ENCODE data around the gene CLCN1.

CLCN1 gene

DNA sequence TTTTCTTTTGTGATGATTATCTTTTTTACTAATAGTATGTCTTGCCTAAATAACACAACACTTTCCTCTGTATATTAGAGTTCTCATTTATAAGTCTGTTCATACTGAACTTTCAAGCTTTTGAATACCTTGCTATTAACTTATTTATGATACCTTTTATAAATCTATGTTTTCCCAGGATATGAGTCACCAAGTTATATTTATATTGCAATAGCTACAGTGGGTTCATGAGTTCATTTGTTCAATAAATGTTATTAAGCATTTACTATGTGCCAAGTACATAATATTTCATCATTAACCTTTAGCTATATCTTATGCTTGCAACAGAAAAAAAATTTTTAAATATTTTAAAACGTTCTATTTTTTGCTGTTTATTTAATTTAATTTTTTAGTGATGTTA, 18.3 kb downstream of the CLCN1 start:
- no peak for DNase-seq (ENCODE audit: low read depth in 2 of 2)

- DNase-seq (ENCODE audit: low read depth in 2 of 2) = no peak
These were observed 21.3 kb downstream of the CLCN1 start for GRCh38 chr7:143337216-143337615.

- no peak for DNase-seq (ENCODE audit: low read depth in 2 of 2)
These were observed 25.9 kb downstream of the CLCN1 start for GRCh38 chr7:143341842-143342241.

- DNase-seq (ENCODE audit: low read depth in 2 of 2) = no peak
These were observed 27.7 kb downstream of the CLCN1 start for GRCh38 chr7:143343596-143343995.

GRCh38 chr7:143345428-143345900, 29.6 kb downstream of the CLCN1 start:
- peak; percentile 47 to 66 for DNase-seq (ENCODE audit: low read depth in 2 of 2)

GRCh38 chr7:143346018-143346417, 30.1 kb downstream of the CLCN1 start:
- DNase-seq (ENCODE audit: low read depth in 2 of 2) = no peak

GRCh38 chr7:143347950-143348349, 32.0 kb downstream of the CLCN1 start:
- no peak for DNase-seq (ENCODE audit: low read depth in 2 of 2)

DNA sequence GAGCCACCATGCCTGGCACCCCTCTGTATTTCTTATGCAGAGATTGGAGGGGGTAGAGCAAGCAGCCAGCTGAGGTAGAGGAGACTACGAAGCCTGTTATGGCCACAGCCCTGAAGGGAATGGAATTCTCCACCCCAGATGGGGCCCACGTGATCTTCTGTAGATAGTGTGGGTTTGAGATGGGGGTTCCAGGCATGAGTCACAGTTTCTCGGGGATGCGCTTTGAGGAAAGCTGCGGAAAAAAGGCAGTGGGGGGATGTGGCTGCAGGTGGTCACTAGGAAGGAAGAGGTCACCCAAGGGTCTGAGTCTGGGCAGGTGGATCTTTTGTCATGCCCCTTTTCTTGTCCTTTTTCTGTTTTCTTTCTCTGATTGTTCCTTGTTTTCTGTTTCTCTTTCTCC, 35.1 kb downstream of the CLCN1 start:
- no peak for DNase-seq (ENCODE audit: low read depth in 2 of 2)

GRCh38 chr7:143351574-143351973, 35.7 kb downstream of the CLCN1 start:
- no peak for DNase-seq (ENCODE audit: low read depth in 2 of 2)

DNA sequence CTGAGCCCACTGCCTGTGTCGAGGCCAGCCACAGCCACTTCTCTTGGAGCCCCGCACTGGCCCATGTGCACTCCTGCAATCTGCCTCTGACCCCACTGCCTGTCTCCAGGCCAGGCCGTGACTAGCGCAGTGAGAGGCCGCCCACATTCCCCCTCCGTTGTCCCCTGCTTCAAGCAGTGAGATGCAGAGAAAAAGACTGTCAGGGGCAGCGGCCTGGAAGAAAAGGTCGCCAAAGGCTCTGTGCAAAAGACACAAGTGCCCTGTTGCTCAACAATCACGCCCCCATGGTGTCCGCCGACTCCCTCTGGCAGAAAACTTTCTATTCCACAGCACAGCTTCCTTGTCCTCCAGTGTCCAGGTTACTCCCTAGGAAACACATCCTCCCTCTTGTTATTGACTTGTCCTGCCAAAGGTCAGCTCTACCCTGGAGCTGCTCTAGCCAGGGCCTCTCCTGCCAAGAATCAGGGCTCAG, 36.7 kb downstream of the CLCN1 start:
- DNase-seq (ENCODE audit: low read depth in 2 of 2) = no peak

DNA sequence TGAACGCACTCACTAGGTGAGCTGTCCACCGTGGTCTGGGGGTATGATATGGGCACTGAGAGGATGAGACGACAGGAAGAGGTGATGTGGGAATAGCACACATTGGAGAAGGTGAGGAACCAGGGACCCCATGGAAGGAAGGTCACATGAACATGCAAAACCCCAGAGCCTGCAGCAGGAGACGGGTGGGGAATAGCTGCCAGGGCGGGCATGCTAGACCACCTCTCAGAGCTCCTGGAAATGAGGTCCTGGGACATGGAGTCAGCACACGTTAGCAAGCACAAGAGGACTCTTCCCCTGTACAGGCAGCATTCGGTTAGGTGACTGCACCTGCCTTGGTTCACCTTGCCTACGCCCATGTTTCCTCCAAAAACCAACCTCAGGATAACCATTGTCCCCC, 38.5 kb downstream of the CLCN1 start:
- DNase-seq (ENCODE audit: low read depth in 2 of 2) = no peak

DNA sequence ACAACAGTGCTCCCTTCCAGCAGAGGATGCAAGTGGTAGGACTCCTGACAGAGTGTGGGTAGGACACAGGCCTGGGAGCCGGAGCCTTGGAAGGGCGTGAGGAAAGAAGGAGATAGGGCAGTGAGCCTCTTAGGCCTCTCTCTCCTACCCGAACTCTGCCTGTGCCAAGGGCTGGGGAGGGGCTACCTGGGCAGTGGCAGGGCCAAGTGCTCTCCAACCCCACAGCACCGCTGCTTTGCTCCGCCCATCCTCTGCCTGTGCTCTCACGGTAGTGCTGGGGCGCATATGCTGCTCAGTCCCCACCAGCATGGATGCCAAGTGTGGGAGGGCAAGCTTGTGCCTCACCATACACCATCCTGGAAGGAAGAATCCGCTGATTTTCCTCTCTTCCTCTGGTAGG, 39.1 kb downstream of the CLCN1 start:
- no peak for DNase-seq (ENCODE audit: low read depth in 2 of 2)

DNA sequence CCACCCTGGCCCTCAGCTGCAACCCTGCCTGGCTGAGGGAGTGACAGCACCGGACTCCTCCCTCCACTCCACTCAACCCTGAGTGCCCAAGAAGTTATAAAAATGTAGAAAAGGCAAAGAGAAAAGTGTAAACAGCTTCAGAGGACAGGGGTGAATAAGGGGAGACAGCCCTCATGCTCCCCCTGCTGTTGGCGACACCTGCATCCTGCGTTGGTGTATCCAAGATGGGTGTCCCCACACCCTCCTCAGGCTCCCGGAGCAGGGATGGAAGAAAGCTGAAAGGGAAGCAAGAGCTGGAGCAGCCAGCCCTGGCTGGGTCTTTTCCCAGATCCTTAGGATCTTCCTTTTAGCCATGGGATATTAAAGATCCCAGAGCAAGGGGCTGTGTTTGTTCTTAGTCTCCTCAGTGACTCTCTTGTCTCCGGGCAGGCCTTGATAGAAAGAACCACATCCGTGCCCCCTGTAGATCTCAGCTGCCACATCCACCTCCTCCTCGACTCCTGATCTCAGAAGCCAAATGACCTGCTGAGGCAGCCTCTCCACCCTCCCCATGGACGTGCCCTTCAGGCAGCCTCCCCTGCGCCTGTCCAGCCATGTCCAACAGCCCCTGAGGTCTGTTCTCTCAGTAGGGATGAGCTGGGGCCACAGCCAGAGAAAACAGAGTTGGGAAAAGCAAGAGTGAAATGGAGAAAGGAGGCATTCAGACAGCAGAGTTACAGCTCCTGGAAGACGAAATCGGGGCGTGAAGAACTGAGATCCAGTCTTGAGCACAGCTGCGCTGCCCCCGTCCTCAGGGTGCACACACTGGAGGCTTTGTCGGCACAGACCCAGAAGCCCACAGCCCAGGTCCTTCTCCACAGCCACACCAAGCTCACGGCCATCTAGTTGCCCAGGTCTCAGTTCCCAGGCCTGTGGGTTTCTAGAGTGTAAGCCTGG, 39.8 kb downstream of the CLCN1 start:
- no peak for DNase-seq (ENCODE audit: low read depth in 2 of 2)

GRCh38 chr7:143356414-143357050, 40.6 kb downstream of the CLCN1 start:
- DNase-seq (ENCODE audit: low read depth in 2 of 2) = no peak

- no peak for DNase-seq (ENCODE audit: low read depth in 2 of 2)
These were observed 42.7 kb downstream of the CLCN1 start for GRCh38 chr7:143358626-143359025.

- DNase-seq (ENCODE audit: low read depth in 2 of 2) = no peak
These were observed 44.0 kb downstream of the CLCN1 start for GRCh38 chr7:143359771-143360353.

- DNase-seq (ENCODE audit: low read depth in 2 of 2) = no peak
These were observed 45.1 kb downstream of the CLCN1 start for GRCh38 chr7:143360788-143361551.

DNA sequence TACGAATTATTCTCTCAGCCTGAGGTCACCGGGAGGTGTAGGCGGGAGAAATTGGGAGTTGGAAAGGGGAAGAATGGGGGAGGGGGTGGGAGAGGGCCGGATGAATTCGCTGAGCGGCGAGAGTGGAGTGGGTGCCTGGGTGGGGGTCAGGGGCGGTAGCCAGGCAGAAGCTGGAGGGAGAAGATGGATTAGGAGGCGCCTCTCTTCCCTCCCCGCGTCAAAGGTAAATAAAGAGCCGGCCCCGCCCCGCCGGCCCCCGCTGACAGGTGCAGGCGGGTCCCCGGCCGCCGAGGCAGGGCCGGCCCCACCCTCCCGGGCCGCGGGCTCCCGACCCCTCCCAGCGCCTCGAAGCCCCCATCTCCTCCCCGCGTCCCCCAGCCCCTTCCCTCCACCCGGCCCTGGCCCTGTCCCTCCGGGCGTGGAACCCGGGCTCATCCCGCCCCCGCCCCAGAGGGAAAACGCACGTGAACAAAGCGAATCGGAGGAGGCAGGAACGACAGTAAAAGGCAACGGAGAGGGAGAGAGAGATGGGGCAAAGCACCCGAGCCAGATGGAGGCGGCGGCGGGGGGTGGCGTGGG, 45.7 kb downstream of the CLCN1 start:
- no peak for DNase-seq (ENCODE audit: low read depth in 2 of 2)

- DNase-seq (ENCODE audit: low read depth in 2 of 2) = no peak
These were observed 46.5 kb downstream of the CLCN1 start, which contains the start of gene FAM131B for GRCh38 chr7:143362131-143363015. TSS of gene FAM131B (minus strand) at chr7:143362713. CDS start at chr7:143362603, 110 bp downstream.

Measured in stimulated activated CD8-positive, alpha-beta memory T cell treated with anti-CD3 and anti-CD28 coated beads, Interleukin-2, amount 100 ng/mL, for 48 hours (primary cell).